Endothelial cell (in vitro differentiated cells): ENCODE data around the gene SKIDA1. TPM values are rescaled to one million over a fixed set of nuclear protein-coding genes. Genes with fewer than 3 reads are reported as not detected.

Experiments used
- DNase-seq: peaks from one replicate; pipeline ENCODE4 v3.0.0; 2021; ENCODE audit warnings: low spot score
- H3K27ac Mint-ChIP-seq: one replicate; pipeline ENCODE4 v1.8.0; 2021; ENCODE audit warnings: mixed read lengths, inconsistent platforms; ENCODE audit not compliant: unreplicated experiment
- H3K27me3 Mint-ChIP-seq: one replicate; pipeline ENCODE4 v1.8.0; 2021; ENCODE audit warnings: mild to moderate bottlenecking, moderate library complexity, mixed read lengths, inconsistent platforms; ENCODE audit not compliant: unreplicated experiment
- H3K36me3 Mint-ChIP-seq: one replicate; pipeline ENCODE4 v1.8.0; 2021; ENCODE audit warnings: mild to moderate bottlenecking, low read depth, mixed read lengths, inconsistent platforms; ENCODE audit not compliant: unreplicated experiment
- H3K4me1 Mint-ChIP-seq: one replicate; pipeline ENCODE4 v1.8.0; 2021; ENCODE audit warnings: mild to moderate bottlenecking, mixed read lengths, inconsistent platforms; ENCODE audit not compliant: unreplicated experiment
- H3K4me3 Mint-ChIP-seq: one replicate; pipeline ENCODE4 v1.8.0; 2021; ENCODE audit warnings: mild to moderate bottlenecking, mixed read lengths, inconsistent platforms; ENCODE audit not compliant: unreplicated experiment
- H3K9me3 Mint-ChIP-seq: one replicate; pipeline ENCODE4 v1.8.0; 2021; ENCODE audit warnings: mixed read lengths, inconsistent platforms; ENCODE audit not compliant: unreplicated experiment
- microRNA-seq: library from miRNA; unstranded; fragments of <30 nt; microRNA quantifications from one replicate; pipeline ENCODE4, GENCODE V29; 2020; ENCODE audit not compliant: unreplicated experiment
- total RNA-seq: library from RNA; stranded (reverse); fragmentation: NEBNext Ultra II Directional; extraction: Animal tissue kit (Norgen Biotek cat#: 25700); gene quantifications from one replicate; pipeline ENCODE4 v1.2.1, GENCODE V29; 2021; ENCODE audit not compliant: unreplicated experiment
- TF ChIP-seq, protein P1 (sequence below): fragments of 200-600 bp; sonication (generic); IDR thresholded peaks from one replicate; pipeline ENCODE4 v1.5.0; 2021; ENCODE audit warnings: antibody characterized with exemption; ENCODE audit not compliant: unreplicated experiment

Gene SKIDA1
- total RNA-seq, 1 donor from 2014 or later: 5.9 TPM

DNA sequence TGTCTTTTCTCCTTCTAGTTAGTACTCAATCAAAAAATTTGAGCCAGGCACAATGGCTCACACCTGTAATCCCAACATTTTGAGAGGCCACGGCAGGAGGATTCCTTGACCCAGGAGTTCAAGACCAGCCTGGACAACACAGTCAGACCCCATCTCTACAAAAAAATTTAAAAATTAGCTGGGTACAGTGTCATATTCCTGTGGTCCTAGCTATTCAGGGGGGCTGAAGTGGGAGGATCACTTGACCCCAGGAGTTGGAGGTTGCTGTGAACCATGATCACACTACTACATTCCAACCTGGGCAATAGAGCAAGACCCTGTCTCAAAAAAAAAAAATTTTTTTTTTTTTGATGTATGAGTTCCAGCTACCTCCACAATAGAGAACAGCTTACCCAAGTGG is 57.8 kb downstream of the SKIDA1 start:
- Mint-ChIP-seq H3K27ac (no peak overlapping the region), H3K27me3 (no peaks in the 10 kb centered on the region), H3K4me3 (no peak overlapping the region), H3K4me1 (no peaks in the 10 kb centered on the region), H3K36me3 (no peaks in the 10 kb centered on the region), H3K9me3 (no peaks in the 10 kb centered on the region)
- TF ChIP-seq, protein P1, sequence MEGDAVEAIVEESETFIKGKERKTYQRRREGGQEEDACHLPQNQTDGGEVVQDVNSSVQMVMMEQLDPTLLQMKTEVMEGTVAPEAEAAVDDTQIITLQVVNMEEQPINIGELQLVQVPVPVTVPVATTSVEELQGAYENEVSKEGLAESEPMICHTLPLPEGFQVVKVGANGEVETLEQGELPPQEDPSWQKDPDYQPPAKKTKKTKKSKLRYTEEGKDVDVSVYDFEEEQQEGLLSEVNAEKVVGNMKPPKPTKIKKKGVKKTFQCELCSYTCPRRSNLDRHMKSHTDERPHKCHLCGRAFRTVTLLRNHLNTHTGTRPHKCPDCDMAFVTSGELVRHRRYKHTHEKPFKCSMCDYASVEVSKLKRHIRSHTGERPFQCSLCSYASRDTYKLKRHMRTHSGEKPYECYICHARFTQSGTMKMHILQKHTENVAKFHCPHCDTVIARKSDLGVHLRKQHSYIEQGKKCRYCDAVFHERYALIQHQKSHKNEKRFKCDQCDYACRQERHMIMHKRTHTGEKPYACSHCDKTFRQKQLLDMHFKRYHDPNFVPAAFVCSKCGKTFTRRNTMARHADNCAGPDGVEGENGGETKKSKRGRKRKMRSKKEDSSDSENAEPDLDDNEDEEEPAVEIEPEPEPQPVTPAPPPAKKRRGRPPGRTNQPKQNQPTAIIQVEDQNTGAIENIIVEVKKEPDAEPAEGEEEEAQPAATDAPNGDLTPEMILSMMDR: no peak
- no peak for DNase-seq

DNA sequence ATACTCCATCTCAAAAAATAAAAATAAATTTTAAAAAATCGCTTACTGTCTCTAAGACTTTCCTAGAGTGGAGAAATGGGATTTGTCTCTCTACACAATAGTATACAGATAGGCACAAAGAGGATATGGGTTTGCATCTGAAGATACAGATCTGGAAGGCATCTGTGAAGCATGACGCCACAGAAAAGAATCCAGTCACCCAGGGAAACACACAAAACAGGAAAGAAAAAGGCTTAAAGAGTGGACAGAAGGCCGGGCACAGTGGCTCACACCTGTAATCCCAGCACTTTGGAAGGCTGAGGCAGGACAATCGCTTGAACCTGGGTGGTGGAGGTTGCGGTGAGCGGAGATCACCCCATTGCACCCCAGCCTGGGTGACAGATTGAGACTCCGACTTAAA is 61.3 kb downstream of the SKIDA1 start:
- Mint-ChIP-seq H3K4me1 (no peaks in the 10 kb centered on the region), H3K36me3 (no peaks in the 10 kb centered on the region), H3K27me3 (peaks cover 1% of the 10 kb centered on the region), H3K4me3 (no peak overlapping the region), H3K9me3 (no peaks in the 10 kb centered on the region), H3K27ac (peak overlapping the region; percentile 74)
- no peak for DNase-seq
- TF ChIP-seq, protein P1: no peak

Small RNA genes lying within 50 kb of the gene (microRNA-seq; reads per million reads assigned to microRNA genes)
- gene MIR1915: 29.6 reads per million, percentile 72 among the genes with 10 or more reads in this experiment

Other genes with a start within 250 kb of the SKIDA1 start
- 50.6 TPM for gene MLLT10, start 8.6 kb upstream of the SKIDA1 start, total RNA-seq